H9 (cell line): Measurements from ENCODE around the gene MTX1. TPM values are rescaled to one million over a fixed set of nuclear protein-coding genes. Genes with fewer than 3 reads are reported as not detected.
A peak's percentile ranks its signal among the peaks of the same experiment; 100 is the strongest.

Source experiments
- DNase-seq: peaks from one replicate; pipeline ENCODE4 v3.0.0-alpha.2; 2017
- H2AFZ ChIP-seq: one replicate; pipeline ENCODE4 v1.6.1; 2013; ENCODE audit warnings: mild to moderate bottlenecking, low read length, control low read depth, moderate library complexity
- H2AK5ac ChIP-seq: 2 replicates; pipeline ENCODE4 v1.6.1; 2013; ENCODE audit warnings: low read length, control low read depth, mixed read lengths; ENCODE audit not compliant: insufficient read length
- H2BK120ac ChIP-seq: one replicate; pipeline ENCODE4 v1.6.1; 2013; ENCODE audit warnings: low read depth, mild to moderate bottlenecking, low read length, control low read depth, inconsistent platforms; ENCODE audit not compliant: poor library complexity, severe bottlenecking
- H2BK12ac ChIP-seq: 2 replicates; pipeline ENCODE4 v1.6.1; 2013; ENCODE audit warnings: low read length, control low read depth, mixed read lengths, low read depth; ENCODE audit not compliant: insufficient read length
- H2BK15ac ChIP-seq: 2 replicates; pipeline ENCODE4 v1.6.1; 2013; ENCODE audit warnings: low read depth, low read length, control low read depth
- H2BK20ac ChIP-seq: one replicate; pipeline ENCODE4 v1.6.1; 2013; ENCODE audit warnings: low read depth, mild to moderate bottlenecking, low read length, control low read depth, inconsistent platforms; ENCODE audit not compliant: poor library complexity, severe bottlenecking
- H2BK5ac ChIP-seq: 2 replicates; pipeline ENCODE4 v1.6.1; 2013; ENCODE audit warnings: low read length, control low read depth, mixed read lengths; ENCODE audit not compliant: insufficient read length
- H3K14ac ChIP-seq: 2 replicates; pipeline ENCODE4 v1.6.1; 2013; ENCODE audit warnings: low read length, control low read depth; ENCODE audit not compliant: insufficient read depth
- H3K18ac ChIP-seq: 2 replicates; pipeline ENCODE4 v1.6.1; 2013; ENCODE audit warnings: low read depth, mild to moderate bottlenecking, mixed read lengths, low read length, control low read depth; ENCODE audit not compliant: insufficient read length
- H3K23ac ChIP-seq: 2 replicates; pipeline ENCODE4 v1.6.1; 2013; ENCODE audit warnings: low read length, control low read depth, mixed read lengths, low read depth; ENCODE audit not compliant: insufficient read length
- H3K23me2 ChIP-seq: 2 replicates; pipeline ENCODE4 v1.6.1; 2013; ENCODE audit warnings: low read depth, mild to moderate bottlenecking, mixed read lengths, low read length, control low read depth; ENCODE audit not compliant: insufficient read length, poor library complexity, severe bottlenecking
- H3K27ac ChIP-seq: 2 replicates; pipeline ENCODE4 v1.5.1; 2013; ENCODE audit warnings: low read length, control low read depth, mixed read lengths, low read depth; ENCODE audit not compliant: insufficient read length
- H3K27me3 ChIP-seq: 2 replicates; pipeline ENCODE4 v1.6.1; 2013; ENCODE audit warnings: low read length, control low read depth, inconsistent platforms; ENCODE audit not compliant: insufficient read depth
- H3K4ac ChIP-seq: 2 replicates; pipeline ENCODE4 v1.6.1; 2013; ENCODE audit warnings: low read depth, mild to moderate bottlenecking, control low read depth, inconsistent platforms, low read length, moderate library complexity
- H3K4me1 ChIP-seq: 2 replicates; pipeline ENCODE4 v1.6.1; 2013; ENCODE audit warnings: low read length, control low read depth, inconsistent platforms; ENCODE audit not compliant: insufficient read depth
- H3K4me2 ChIP-seq: 2 replicates; pipeline ENCODE4 v1.6.1; 2013; ENCODE audit warnings: low read length, control low read depth, mixed read lengths; ENCODE audit not compliant: insufficient read length, insufficient read depth
- H3K56ac ChIP-seq: 2 replicates; pipeline ENCODE4 v1.6.1; 2013; ENCODE audit warnings: low read depth, mild to moderate bottlenecking, mixed read lengths, low read length, control low read depth; ENCODE audit not compliant: insufficient read length
- H3K79me1 ChIP-seq: 2 replicates; pipeline ENCODE4 v1.6.1; 2013; ENCODE audit warnings: low read depth, mild to moderate bottlenecking, moderate library complexity, low read length, control low read depth, inconsistent platforms; ENCODE audit not compliant: insufficient read depth, poor library complexity, severe bottlenecking
- H3K79me2 ChIP-seq: 2 replicates; pipeline ENCODE4 v1.6.1; 2013; ENCODE audit warnings: low read length, control low read depth, inconsistent platforms; ENCODE audit not compliant: insufficient read depth
- H3K9ac ChIP-seq: 2 replicates; pipeline ENCODE4 v1.6.1; 2013; ENCODE audit warnings: low read length, control low read depth, mixed read lengths; ENCODE audit not compliant: insufficient read length; ENCODE audit errors: extremely low read depth
- H3K9me3 ChIP-seq: one replicate; pipeline ENCODE4 v1.6.1; 2013; ENCODE audit warnings: low read depth, low read length, inconsistent platforms; ENCODE audit not compliant: control insufficient read depth
- H3T11ph ChIP-seq: one replicate; pipeline ENCODE4 v1.6.1; 2013; ENCODE audit warnings: mild to moderate bottlenecking, low read length, control low read depth, inconsistent platforms
- H4K20me1 ChIP-seq: one replicate; pipeline ENCODE4 v1.6.1; 2013; ENCODE audit not compliant: control insufficient read depth, insufficient read length, insufficient read depth
- H4K5ac ChIP-seq: 2 replicates; pipeline ENCODE4 v1.6.1; 2013; ENCODE audit warnings: low read depth, mild to moderate bottlenecking, mixed read lengths, low read length, control low read depth; ENCODE audit not compliant: insufficient read length
- H4K8ac ChIP-seq: replicated peaks from 2 replicates; pipeline ENCODE4 v1.6.1; 2013; ENCODE audit warnings: low read length, control low read depth, mixed read lengths, low read depth; ENCODE audit not compliant: insufficient read length
- H4K91ac ChIP-seq: 2 replicates; pipeline ENCODE4 v1.6.1; 2013; ENCODE audit warnings: low read depth, mild to moderate bottlenecking, moderate library complexity, mixed read lengths, low read length, control low read depth; ENCODE audit not compliant: insufficient read length
- H3K27ac Mint-ChIP-seq, 3 experiments: 2 replicates in 2 of 3; 3 replicates in 1 of 3; pipeline ENCODE4 v1.8.0; 2020 to 2021; ENCODE audit warnings: mixed read lengths in 3 of 3, mild to moderate bottlenecking in 1 of 3, moderate library complexity in 1 of 3
- H3K27me3 Mint-ChIP-seq: 2 replicates; pipeline ENCODE4 v1.8.0; 2021; ENCODE audit warnings: low read depth, mild to moderate bottlenecking, moderate library complexity, mixed read lengths
- H3K36me3 Mint-ChIP-seq, 3 experiments: 2 replicates in 2 of 3; 3 replicates in 1 of 3; pipeline ENCODE4 v1.8.0; 2020 to 2021; ENCODE audit warnings: low read depth in 3 of 3, mixed read lengths in 3 of 3; ENCODE audit not compliant: insufficient read depth in 1 of 3
- H3K4me1 Mint-ChIP-seq, 2 experiments: 2 replicates each; pipeline ENCODE4 v1.8.0; 2020; ENCODE audit warnings: mixed read lengths in 2 of 2
- H3K4me3 Mint-ChIP-seq, 2 experiments: 2 replicates in 1 of 2; 3 replicates in 1 of 2; pipeline ENCODE4 v1.8.0; 2020 to 2021; ENCODE audit warnings: mild to moderate bottlenecking in 2 of 2, mixed read lengths in 2 of 2, moderate library complexity in 1 of 2
- H3K9me3 Mint-ChIP-seq, 2 experiments: 2 replicates in 1 of 2; 3 replicates in 1 of 2; pipeline ENCODE4 v1.8.0; 2020; ENCODE audit warnings: mild to moderate bottlenecking in 2 of 2, mixed read lengths in 2 of 2, moderate library complexity in 1 of 2
- CTCF ChIP-seq: fragments of 200-600 bp; sonication (generic); conservative IDR thresholded peaks from 3 replicates; pipeline ENCODE4 v1.8.0; 2021; ENCODE audit warnings: antibody characterized with exemption, mild to moderate bottlenecking
- WGBS: extraction: QIAGEN DNeasy Blood & Tissue Kit; methylation state at CpG from one replicate; pipeline ENCODE4 v1.1.7; 2013; ENCODE audit warnings: missing lambda C conversion rate, low lambda C conversion rate, mixed read lengths; ENCODE audit not compliant: insufficient read length; ENCODE audit errors: extremely low coverage; 5-methylcytosine and 5-hydroxymethylcytosine counted together
- total RNA-seq: library from RNA; stranded (reverse); gene quantifications from 2 replicates; pipeline ENCODE4 v1.2.1, GENCODE V29; 2021

MTX1 gene
- total RNA-seq, 1 experiment from 2014 or later, result 45.0 TPM

GRCh38 chr1:155192346-155193274, 15.9 kb upstream of the MTX1 start:
- H3K27ac Mint-ChIP-seq, result peak overlapping the region; percentile 93 to 99 (median 95)
- TF ChIP-seq CTCF, result no peak
- H4K20me1 ChIP-seq, result no peaks in the 10 kb centered on the region
- peak overlapping the region; percentile 1 for H3K9ac ChIP-seq
- H3K4me2 ChIP-seq, result peak overlapping the region; percentile 56
- peak; percentile 82 for DNase-seq
- peaks cover 28% of the 10 kb centered on the region for H3K23me2 ChIP-seq
- no peak overlapping the region for H4K8ac ChIP-seq
- H2BK120ac ChIP-seq, result peak overlapping the region; percentile 39
- H2BK5ac ChIP-seq, result no peak overlapping the region
- peaks cover 21 to 27% (median 22%) of the 10 kb centered on the region in 3 experiments for H3K36me3 Mint-ChIP-seq
- no peak overlapping the region for H4K91ac ChIP-seq
- no peaks in the 10 kb centered on the region for H3K9me3 ChIP-seq
- H3K4ac ChIP-seq, result no peak overlapping the region
- peak overlapping the region; percentile 86 for H3K18ac ChIP-seq
- H3K4me1 Mint-ChIP-seq, result peaks cover 27 to 38% of the 10 kb centered on the region in 2 experiments
- H3K23ac ChIP-seq, result no peak overlapping the region
- no peak overlapping the region for H3K56ac ChIP-seq
- H3K9me3 Mint-ChIP-seq, result peaks cover 4 to 5% of the 10 kb centered on the region in 2 experiments; a peak in 4 of 5 replicates
- H3K27me3 ChIP-seq, result no peaks in the 10 kb centered on the region
- peaks cover 5% of the 10 kb centered on the region for H3K27me3 Mint-ChIP-seq
- no CpG with 5 or more reads among the region's 20 CpGs for WGBS
- peak overlapping the region; percentile 95 to 99 for H3K4me3 Mint-ChIP-seq
- H3K79me1 ChIP-seq, result no peaks in the 10 kb centered on the region
- no peak overlapping the region for H3K27ac ChIP-seq
- H2BK20ac ChIP-seq, result no peak overlapping the region
- no peak overlapping the region for H4K5ac ChIP-seq
- H2BK12ac ChIP-seq, result peak overlapping the region; percentile 69
- peaks cover 13% of the 10 kb centered on the region; the same call in 1 of the 2 replicates for H3K79me2 ChIP-seq
- H3K4me1 ChIP-seq, result peaks cover 10% of the 10 kb centered on the region
- peak overlapping the region; percentile 74 for H3K14ac ChIP-seq
- H2BK15ac ChIP-seq, result peak overlapping the region; percentile 56; the same call in 1 of the 2 replicates
- no peak overlapping the region for H2AK5ac ChIP-seq
- no peak overlapping the region for H3T11ph ChIP-seq
- H2AFZ ChIP-seq, result no peak overlapping the region
